Measurements from ENCODE around the gene PARVB. TPM values are rescaled to one million over a fixed set of nuclear protein-coding genes. Genes with fewer than 3 reads are reported as not detected.

Gene PARVB
- total RNA-seq, 4 donors from 2014 or later = 10.5 to 25.1 (median 14.6) TPM

DNA sequence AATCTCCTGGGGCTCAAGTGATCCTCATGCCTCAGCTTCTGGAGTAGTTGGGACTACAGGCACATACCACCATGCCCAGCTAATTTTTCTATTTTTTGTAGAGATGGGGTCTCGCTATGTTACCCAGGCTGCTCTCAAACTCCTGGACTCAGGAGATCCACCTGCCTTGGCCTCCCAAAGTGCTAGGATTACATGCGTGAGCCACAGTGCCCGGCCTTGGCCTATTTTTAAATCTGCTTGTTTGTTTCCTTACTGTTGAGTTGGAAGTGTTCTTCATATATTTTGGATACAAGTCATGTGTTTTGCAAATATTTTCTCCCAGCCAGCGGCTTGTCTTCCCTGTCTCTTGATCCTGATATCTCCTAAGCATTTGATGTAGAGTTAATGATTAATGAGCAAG is 5.0 kb downstream of the PARVB start:
- intact Hi-C loops (cut with DNase I; ENCODE audit: low total_unique reads) = no loop called here
- H3K4me3 ChIP-seq (ENCODE audit: low read depth, poor library complexity, severe bottlenecking) = no peak overlapping the region
- 91% methylated on average over 4 of the region's 4 CpGs for WGBS, 2 donors
- TF ChIP-seq, protein P1, sequence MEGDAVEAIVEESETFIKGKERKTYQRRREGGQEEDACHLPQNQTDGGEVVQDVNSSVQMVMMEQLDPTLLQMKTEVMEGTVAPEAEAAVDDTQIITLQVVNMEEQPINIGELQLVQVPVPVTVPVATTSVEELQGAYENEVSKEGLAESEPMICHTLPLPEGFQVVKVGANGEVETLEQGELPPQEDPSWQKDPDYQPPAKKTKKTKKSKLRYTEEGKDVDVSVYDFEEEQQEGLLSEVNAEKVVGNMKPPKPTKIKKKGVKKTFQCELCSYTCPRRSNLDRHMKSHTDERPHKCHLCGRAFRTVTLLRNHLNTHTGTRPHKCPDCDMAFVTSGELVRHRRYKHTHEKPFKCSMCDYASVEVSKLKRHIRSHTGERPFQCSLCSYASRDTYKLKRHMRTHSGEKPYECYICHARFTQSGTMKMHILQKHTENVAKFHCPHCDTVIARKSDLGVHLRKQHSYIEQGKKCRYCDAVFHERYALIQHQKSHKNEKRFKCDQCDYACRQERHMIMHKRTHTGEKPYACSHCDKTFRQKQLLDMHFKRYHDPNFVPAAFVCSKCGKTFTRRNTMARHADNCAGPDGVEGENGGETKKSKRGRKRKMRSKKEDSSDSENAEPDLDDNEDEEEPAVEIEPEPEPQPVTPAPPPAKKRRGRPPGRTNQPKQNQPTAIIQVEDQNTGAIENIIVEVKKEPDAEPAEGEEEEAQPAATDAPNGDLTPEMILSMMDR (IDR thresholded peaks at IDR 0.05) = no peak
- DNase-seq (ENCODE audit: low spot score in 2 of 2) = no peak

DNA sequence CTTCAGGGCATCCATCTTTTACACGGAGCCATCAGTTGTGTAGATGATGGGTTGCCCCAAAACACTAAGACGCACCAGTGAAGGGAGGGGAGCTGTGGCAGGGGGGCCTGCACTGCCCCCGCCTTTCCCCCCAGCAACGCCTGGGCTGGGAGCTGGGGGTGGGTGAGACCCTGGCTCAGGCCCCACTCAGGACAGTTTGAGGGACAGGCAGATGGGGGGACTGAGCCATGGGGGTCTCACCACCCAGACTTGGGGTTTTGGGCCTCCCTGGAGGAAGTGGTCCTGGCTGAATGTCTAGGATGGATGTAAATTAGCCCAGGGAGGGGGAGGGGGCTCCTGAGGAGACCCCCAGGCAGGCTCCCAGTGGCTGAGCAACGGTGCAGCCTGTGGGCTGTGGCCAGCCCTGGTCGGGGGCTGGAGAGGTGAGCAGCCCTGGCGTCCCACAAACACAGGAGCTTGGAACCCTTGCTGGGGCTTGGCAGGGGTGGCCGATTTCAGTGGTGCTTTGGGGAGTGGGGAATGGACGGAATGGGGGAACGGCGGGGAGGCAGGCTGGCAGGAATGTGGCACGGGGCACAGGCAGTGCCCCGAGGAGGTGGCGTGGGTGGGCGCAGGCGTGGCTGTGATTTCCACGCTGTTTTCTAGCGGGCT is 6.1 kb downstream of the PARVB start:
- WGBS, 2 donors = 85 to 88% methylated on average over 18 of the region's 18 CpGs
- no peak overlapping the region for H3K4me3 ChIP-seq (ENCODE audit: low read depth, poor library complexity, severe bottlenecking)
- DNase-seq (ENCODE audit: low spot score in 2 of 2) = no peak
- no peak for TF ChIP-seq POLR2A (IDR thresholded peaks at IDR 0.05)
- TF ChIP-seq, protein P1 (IDR thresholded peaks at IDR 0.05) = no peak
- intact Hi-C loops (cut with DNase I; ENCODE audit: low total_unique reads) = no loop called here

DNA sequence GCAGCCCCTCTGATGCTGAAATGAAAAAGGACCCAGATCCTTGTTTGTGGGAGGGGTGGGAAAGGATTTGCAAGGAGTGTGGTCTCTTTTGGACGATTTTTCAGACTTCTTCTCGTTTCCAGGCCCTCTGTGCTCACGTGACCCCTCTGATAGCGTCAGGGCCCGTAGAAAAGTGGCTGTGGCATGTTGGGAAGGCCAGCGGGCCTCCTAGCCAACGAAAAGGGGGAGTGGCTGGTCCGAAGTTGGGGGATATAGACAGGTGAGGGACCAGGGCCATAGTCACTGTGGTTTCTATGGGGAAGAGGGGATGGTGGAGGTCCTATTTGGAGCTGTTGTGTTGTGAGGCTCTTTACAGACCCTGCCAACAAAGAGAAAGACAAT is 6.6 kb downstream of the PARVB start:
- no peak overlapping the region for H3K4me3 ChIP-seq (ENCODE audit: low read depth, poor library complexity, severe bottlenecking)
- intact Hi-C loops (cut with DNase I; ENCODE audit: low total_unique reads) = no loop called here
- no peak for DNase-seq (ENCODE audit: low spot score in 2 of 2)
- no peak for TF ChIP-seq POLR2A (IDR thresholded peaks at IDR 0.05)
- TF ChIP-seq, protein P1 (IDR thresholded peaks at IDR 0.05) = no peak
- WGBS, 2 donors = 83 to 84% methylated on average over 8 of the region's 8 CpGs

DNA sequence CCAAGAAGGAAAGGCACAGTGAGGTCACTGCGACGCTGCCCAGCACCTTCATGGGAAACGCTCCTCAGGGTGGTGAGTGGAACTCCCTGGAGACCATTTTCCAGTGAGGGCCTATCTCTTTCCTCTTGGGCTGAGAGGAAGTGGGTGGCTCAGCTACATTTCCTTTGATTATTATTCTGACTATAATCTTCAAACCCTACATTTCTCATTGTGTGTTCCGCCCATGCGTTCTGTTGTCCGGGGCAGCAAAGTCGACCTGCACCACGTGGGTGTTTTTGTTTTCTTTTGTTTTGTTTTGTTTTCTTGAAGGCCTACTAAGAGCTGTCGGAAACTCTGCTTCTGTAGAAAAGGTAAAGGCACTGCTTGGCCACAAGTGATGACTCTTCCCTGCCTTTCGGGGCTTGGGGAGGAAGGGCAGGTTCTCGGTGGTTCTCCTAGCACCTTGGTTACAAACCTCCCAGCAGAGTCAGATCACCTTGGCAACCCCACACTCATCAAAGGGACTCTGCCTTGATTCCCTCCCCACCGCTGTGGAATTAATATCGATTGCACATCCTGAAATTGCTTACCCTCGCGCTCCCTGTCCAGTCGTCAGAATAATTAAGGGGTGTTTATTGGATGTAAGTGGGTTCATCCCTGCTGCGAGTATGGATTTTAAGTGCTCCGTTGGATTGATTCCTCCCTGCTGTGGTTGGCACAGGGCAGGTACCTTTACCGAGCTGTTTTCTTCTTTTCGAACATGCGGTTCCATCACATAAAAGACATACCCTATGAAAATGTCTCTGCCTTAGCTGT is 7.3 kb downstream of the PARVB start:
- intact Hi-C loops (cut with DNase I; ENCODE audit: low total_unique reads) = no loop called here
- H3K4me3 ChIP-seq (ENCODE audit: low read depth, poor library complexity, severe bottlenecking) = no peak overlapping the region
- WGBS, 2 donors = 82% methylated on average over 21 of the region's 21 CpGs
- DNase-seq (ENCODE audit: low spot score in 2 of 2) = no peak
- TF ChIP-seq POLR2A (IDR thresholded peaks at IDR 0.05) = no peak
- TF ChIP-seq, protein P1 (IDR thresholded peaks at IDR 0.05) = no peak

DNA sequence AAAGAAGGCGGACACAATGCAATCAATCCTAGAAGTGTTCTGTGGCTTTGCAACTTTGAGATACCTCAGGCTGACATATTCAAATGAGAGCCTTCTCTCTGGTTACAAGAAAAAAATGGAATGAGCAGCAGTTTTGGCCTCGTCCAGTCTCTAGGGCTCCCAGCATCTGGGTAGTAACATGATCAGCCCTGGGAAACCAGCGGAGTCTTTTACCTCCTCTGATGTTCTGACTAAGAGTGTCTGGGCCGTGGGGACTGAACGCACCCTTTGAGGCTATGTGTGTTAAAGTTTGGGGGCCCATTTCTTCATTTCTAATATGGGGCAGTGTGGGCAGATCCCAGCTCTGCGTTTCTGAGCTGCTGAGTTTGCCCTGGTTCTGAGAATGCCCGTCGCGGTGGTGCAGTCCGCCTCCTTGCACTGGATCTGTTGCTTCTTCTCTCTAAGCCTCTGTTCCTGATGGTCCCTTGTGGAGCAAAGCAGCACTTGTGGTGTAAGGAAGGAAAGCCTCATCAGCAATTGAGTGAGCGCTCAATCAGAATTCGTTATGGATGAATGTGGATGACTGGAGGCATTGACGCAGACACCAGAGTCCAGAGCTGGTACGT is 8.1 kb downstream of the PARVB start:
- TF ChIP-seq, protein P1 (IDR thresholded peaks at IDR 0.05) = no peak
- TF ChIP-seq POLR2A (IDR thresholded peaks at IDR 0.05) = no peak
- 84 to 88% methylated on average over 14 of the region's 14 CpGs for WGBS, 2 donors
- no peak overlapping the region for H3K4me3 ChIP-seq (ENCODE audit: low read depth, poor library complexity, severe bottlenecking)
- intact Hi-C loops (cut with DNase I; ENCODE audit: low total_unique reads) = no loop called here
- no peak for DNase-seq (ENCODE audit: low spot score in 2 of 2)
